ENCODE measurements around the gene DGLUCY. TPM values are rescaled to one million over a fixed set of nuclear protein-coding genes. Genes with fewer than 3 reads are reported as not detected.

Gene DGLUCY
- total and polyA plus RNA-seq, 2 experiments from 2014 or later, result 44.8 to 51.3 TPM

GRCh38 chr14:91126761-91127160 lies 12.9 kb downstream of the DGLUCY start:
- Histone ChIP-seq H3K9me3 (ENCODE audit: low read depth) (no peaks in the 10 kb centered on the region), H3K27ac (peak overlapping the region; percentile 52), H4K20me1 (ENCODE audit: insufficient read depth, poor library complexity, severe bottlenecking) (no peaks in the 10 kb centered on the region), H2AFZ (no peak overlapping the region), H3K4me3 (no peak overlapping the region), H3K4me2 (no peak overlapping the region), H3K27me3 (no peaks in the 10 kb centered on the region), H3K4me1 (ENCODE audit: insufficient read depth) (peaks cover 21% of the 10 kb centered on the region), H3K36me3 (replicated peaks; ENCODE audit: insufficient read depth, low read depth) (no peaks in the 10 kb centered on the region), H3K9me2 (replicated peaks; ENCODE audit: insufficient read depth) (no peaks in the 10 kb centered on the region), H3K79me2 (peaks cover 21% of the 10 kb centered on the region)
- DNase-seq (ENCODE audit: low spot score), result no peak
- 94% methylated on average over 2 of the region's 2 CpGs for WGBS (ENCODE audit: low lambda C conversion rate, missing lambda C conversion rate)
- TF ChIP-seq CTCF (IDR thresholded peaks at IDR 0.05; ENCODE audit: poor library complexity) (no peak), EZH2phosphoT487 (IDR thresholded peaks at IDR 0.05; ENCODE audit: low read depth, severe bottlenecking, unreplicated experiment) (no peak), EZH2 (IDR thresholded peaks at IDR 0.05; ENCODE audit: borderline replicate concordance) (no peak)

- no peak overlapping the region for H2AFZ ChIP-seq
- no peaks in the 10 kb centered on the region for H3K9me2 ChIP-seq (replicated peaks; ENCODE audit: insufficient read depth)
- no peak overlapping the region for H3K4me2 ChIP-seq
- H3K79me2 ChIP-seq, result peaks cover 15% of the 10 kb centered on the region
- H3K4me1 ChIP-seq (ENCODE audit: insufficient read depth), result peaks cover 21% of the 10 kb centered on the region
- peak overlapping the region; percentile 52 for H3K27ac ChIP-seq
- H3K36me3 ChIP-seq (replicated peaks; ENCODE audit: insufficient read depth, low read depth), result no peaks in the 10 kb centered on the region
- H3K27me3 ChIP-seq, result no peaks in the 10 kb centered on the region
- DNase-seq (ENCODE audit: low spot score), result peak; percentile 62
- no peaks in the 10 kb centered on the region for H4K20me1 ChIP-seq (ENCODE audit: insufficient read depth, poor library complexity, severe bottlenecking)
- TF ChIP-seq CTCF (IDR thresholded peaks at IDR 0.05; ENCODE audit: poor library complexity) (no peak), EZH2phosphoT487 (IDR thresholded peaks at IDR 0.05; ENCODE audit: low read depth, severe bottlenecking, unreplicated experiment) (no peak), EZH2 (IDR thresholded peaks at IDR 0.05; ENCODE audit: borderline replicate concordance) (no peak)
- WGBS (ENCODE audit: low lambda C conversion rate, missing lambda C conversion rate), result 68% methylated on average over 8 of the region's 8 CpGs
- H3K9me3 ChIP-seq (ENCODE audit: low read depth), result no peaks in the 10 kb centered on the region
- no peak overlapping the region for H3K4me3 ChIP-seq
Measured at GRCh38 chr14:91127401-91127801, 13.5 kb downstream of the DGLUCY start.

- no peaks in the 10 kb centered on the region for H3K9me3 ChIP-seq (ENCODE audit: low read depth)
- H3K27ac ChIP-seq, result peak overlapping the region; percentile 52
- H4K20me1 ChIP-seq (ENCODE audit: insufficient read depth, poor library complexity, severe bottlenecking), result no peaks in the 10 kb centered on the region
- no peak for TF ChIP-seq CTCF (IDR thresholded peaks at IDR 0.05; ENCODE audit: poor library complexity)
- TF ChIP-seq EZH2phosphoT487 (IDR thresholded peaks at IDR 0.05; ENCODE audit: low read depth, severe bottlenecking, unreplicated experiment), result no peak
- no peak for TF ChIP-seq EZH2 (IDR thresholded peaks at IDR 0.05; ENCODE audit: borderline replicate concordance)
- peaks cover 21% of the 10 kb centered on the region for H3K4me1 ChIP-seq (ENCODE audit: insufficient read depth)
- no peaks in the 10 kb centered on the region for H3K36me3 ChIP-seq (replicated peaks; ENCODE audit: insufficient read depth, low read depth)
- no peaks in the 10 kb centered on the region for H3K27me3 ChIP-seq
- no peak overlapping the region for H3K4me2 ChIP-seq
- no peak for DNase-seq (ENCODE audit: low spot score)
- no peak overlapping the region for H3K4me3 ChIP-seq
- WGBS (ENCODE audit: low lambda C conversion rate, missing lambda C conversion rate), result 95% methylated on average over 4 of the region's 4 CpGs
- H3K79me2 ChIP-seq, result peaks cover 15% of the 10 kb centered on the region
- no peaks in the 10 kb centered on the region for H3K9me2 ChIP-seq (replicated peaks; ENCODE audit: insufficient read depth)
- H2AFZ ChIP-seq, result no peak overlapping the region
Measured at GRCh38 chr14:91127924-91128323, 14.1 kb downstream of the DGLUCY start.

GRCh38 chr14:91128699-91129098 lies 14.8 kb downstream of the DGLUCY start:
- Histone ChIP-seq H3K27me3 (no peaks in the 10 kb centered on the region), H2AFZ (no peak overlapping the region), H4K20me1 (ENCODE audit: insufficient read depth, poor library complexity, severe bottlenecking) (no peaks in the 10 kb centered on the region), H3K4me1 (ENCODE audit: insufficient read depth) (peaks cover 17% of the 10 kb centered on the region), H3K4me3 (no peak overlapping the region), H3K9me2 (replicated peaks; ENCODE audit: insufficient read depth) (no peaks in the 10 kb centered on the region), H3K36me3 (replicated peaks; ENCODE audit: insufficient read depth, low read depth) (no peaks in the 10 kb centered on the region), H3K27ac (no peak overlapping the region), H3K9me3 (ENCODE audit: low read depth) (no peaks in the 10 kb centered on the region), H3K79me2 (peaks cover 14% of the 10 kb centered on the region), H3K4me2 (no peak overlapping the region)
- no peak for TF ChIP-seq CTCF (IDR thresholded peaks at IDR 0.05; ENCODE audit: poor library complexity)
- WGBS (ENCODE audit: low lambda C conversion rate, missing lambda C conversion rate), result 95% methylated on average over 4 of the region's 4 CpGs
- no peak for DNase-seq (ENCODE audit: low spot score)
